Chondrocyte (in vitro differentiated cells): ENCODE data around the gene RNPEPL1. TPM values are rescaled to one million over a fixed set of nuclear protein-coding genes. Genes with fewer than 3 reads are reported as not detected.
"Not testable (repeated sequence)": the region's sequence is repeated elsewhere in the genome, so short reads cannot be mapped to it uniquely, and the experiment has no call there.

Source experiments
- DNase-seq: peaks from one replicate; pipeline ENCODE4 v3.0.0; 2021; ENCODE audit warnings: mixed read lengths, low spot score
- H3K27ac Mint-ChIP-seq: one replicate; pipeline ENCODE4 v1.8.0; 2021; ENCODE audit warnings: mild to moderate bottlenecking, moderate library complexity, mixed read lengths; ENCODE audit not compliant: unreplicated experiment
- H3K27me3 Mint-ChIP-seq: 2 replicates; pipeline ENCODE4 v1.8.0; 2021; ENCODE audit warnings: low read depth, mixed read lengths
- H3K36me3 Mint-ChIP-seq: 2 replicates; pipeline ENCODE4 v1.8.0; 2021; ENCODE audit warnings: low read depth, mixed read lengths
- H3K4me1 Mint-ChIP-seq: 2 replicates; pipeline ENCODE4 v1.8.0; 2021; ENCODE audit warnings: low read depth, mild to moderate bottlenecking, mixed read lengths
- H3K4me3 Mint-ChIP-seq: one replicate; pipeline ENCODE4 v1.8.0; 2021; ENCODE audit warnings: mild to moderate bottlenecking, moderate library complexity, mixed read lengths; ENCODE audit not compliant: unreplicated experiment
- H3K9me3 Mint-ChIP-seq: 2 replicates; pipeline ENCODE4 v1.8.0; 2021; ENCODE audit warnings: low read depth, mixed read lengths
- CTCF ChIP-seq: fragments of 200-600 bp; sonication (generic); IDR thresholded peaks from 2 replicates; pipeline ENCODE4 v1.5.0; 2021; ENCODE audit warnings: antibody characterized with exemption, mild to moderate bottlenecking, moderate library complexity
- total RNA-seq: library from RNA; stranded (reverse); gene quantifications from 3 replicates; pipeline ENCODE4 v1.2.1, GENCODE V29; 2021

RNPEPL1 gene
- total RNA-seq, 1 donor from 2014 or later: 61.3 TPM

- Mint-ChIP-seq H3K9me3 (peaks cover 22% of the 10 kb centered on the region), H3K36me3 (peaks cover 48% of the 10 kb centered on the region)
These were observed 37.2 kb upstream of the RNPEPL1 start for GRCh38 chr2:240531038-240531437.

GRCh38 chr2:240532031-240532775 lies 36.1 kb upstream of the RNPEPL1 start:
- peaks cover 43% of the 10 kb centered on the region for H3K36me3 Mint-ChIP-seq
- H3K4me1 Mint-ChIP-seq: no peaks in the 10 kb centered on the region
- H3K4me3 Mint-ChIP-seq: no peak overlapping the region
- TF ChIP-seq CTCF: no peak
- H3K27me3 Mint-ChIP-seq: no peaks in the 10 kb centered on the region
- H3K27ac Mint-ChIP-seq: no peak overlapping the region
- no peak for DNase-seq
- peaks cover 22% of the 10 kb centered on the region for H3K9me3 Mint-ChIP-seq

More at GRCh38 chr2:240531038-240531437, 37.2 kb upstream of the RNPEPL1 start:
- Mint-ChIP-seq H3K27ac (no peak overlapping the region), H3K4me1 (no peaks in the 10 kb centered on the region), H3K4me3 (no peak overlapping the region), H3K27me3 (no peaks in the 10 kb centered on the region)
- no peak for DNase-seq
- TF ChIP-seq CTCF: no peak

- peaks cover 4% of the 10 kb centered on the region for H3K9me3 Mint-ChIP-seq
- H3K27me3 Mint-ChIP-seq: no peaks in the 10 kb centered on the region
- H3K4me1 Mint-ChIP-seq: no peaks in the 10 kb centered on the region
- no peak overlapping the region for H3K27ac Mint-ChIP-seq
- DNase-seq: no peak
- H3K36me3 Mint-ChIP-seq: peaks cover 27% of the 10 kb centered on the region
- H3K4me3 Mint-ChIP-seq: no peak overlapping the region
- TF ChIP-seq CTCF: no peak
These were observed 30.1 kb upstream of the RNPEPL1 start for GRCh38 chr2:240538031-240538780.

GRCh38 chr2:240539101-240539500 lies 29.2 kb upstream of the RNPEPL1 start:
- H3K27ac Mint-ChIP-seq, DNase-seq, H3K4me3 Mint-ChIP-seq, H3K27me3 Mint-ChIP-seq, H3K4me1 Mint-ChIP-seq, H3K9me3 Mint-ChIP-seq: not testable (repeated sequence)
- peaks cover 22% of the 10 kb centered on the region for H3K36me3 Mint-ChIP-seq

- H3K27ac Mint-ChIP-seq: no peak overlapping the region
- H3K27me3 Mint-ChIP-seq: no peaks in the 10 kb centered on the region
- no peaks in the 10 kb centered on the region for H3K4me1 Mint-ChIP-seq
- peaks cover 22% of the 10 kb centered on the region for H3K36me3 Mint-ChIP-seq
- no peaks in the 10 kb centered on the region for H3K9me3 Mint-ChIP-seq
- no peak for DNase-seq
- no peak overlapping the region for H3K4me3 Mint-ChIP-seq
- TF ChIP-seq CTCF: no peak
These were observed 28.4 kb upstream of the RNPEPL1 start for GRCh38 chr2:240539906-240540305.
